HEK293 (cell line): Measurements from ENCODE around the gene MYO1E.

Source experiments
- CTCF ChIP-seq: fragments of 450-650 bp; formaldehyde crosslinking; IDR thresholded peaks from 2 replicates; pipeline ENCODE4 v1.5.1; 2016; ENCODE audit warnings: missing biosample characterization, missing genetic modification characterization
- PRDM4 ChIP-seq: fragments of 450-650 bp; formaldehyde crosslinking; IDR thresholded peaks from 2 replicates; pipeline ENCODE4 v1.5.1; 2017; ENCODE audit warnings: missing biosample characterization, missing genetic modification characterization
- REST ChIP-seq: fragments of 450-650 bp; formaldehyde crosslinking; IDR thresholded peaks from 2 replicates; pipeline ENCODE4 v1.5.1; 2016; ENCODE audit warnings: missing biosample characterization, missing genetic modification characterization
- ZNF274 ChIP-seq, 2 experiments: fragments of 200-500 bp in 1 of 2; fragments of 450-650 bp in 1 of 2; sonication (Bioruptor generic) in 1 of 2; formaldehyde crosslinking in 1 of 2; IDR thresholded peaks; 2 replicates each; pipeline versions ENCODE4 v1.5.1 to v1.6.1; 2014 to 2016; ENCODE audit warnings: borderline replicate concordance in 1 of 2, inconsistent platforms in 1 of 2, low read length in 1 of 2, missing biosample characterization in 1 of 2, missing genetic modification characterization in 1 of 2
- ZNF548 ChIP-seq: fragments of 450-650 bp; formaldehyde crosslinking; IDR thresholded peaks from 2 replicates; pipeline ENCODE4 v1.5.1; 2016; ENCODE audit warnings: missing biosample characterization, missing genetic modification characterization

- no peak for TF ChIP-seq PRDM4 (tag by site-specific recombination)
- TF ChIP-seq ZNF274 (IDR thresholded peaks at IDR 0.05; ENCODE audit: low read length): no peak
- no peak for TF ChIP-seq ZNF274 (tag by site-specific recombination; IDR thresholded peaks at IDR 0.05; ENCODE audit: borderline replicate concordance)
- TF ChIP-seq REST (tag by site-specific recombination): no peak
- TF ChIP-seq CTCF (tag by site-specific recombination): no peak
- no peak for TF ChIP-seq ZNF548 (tag by site-specific recombination)
Measured at GRCh38 chr15:59250249-59250648, 122.4 kb downstream of the MYO1E start.
